BE2C (cell line): ENCODE data around the gene CXCL5.

ENCODE experiments used
- DNase-seq: peaks from one replicate; pipeline ENCODE4 v3.0.0-alpha.2; 2020
- H3K27me3 ChIP-seq: fragments of 250-450 bp; sonication (Bioruptor Pico); 2 replicates; pipeline ENCODE4 v1.5.1; 2020; ENCODE audit warnings: mild to moderate bottlenecking
- H3K36me3 ChIP-seq: fragments of 250-450 bp; sonication (Bioruptor Pico); 2 replicates; pipeline ENCODE4 v1.5.1; 2020; ENCODE audit warnings: mild to moderate bottlenecking
- H3K4me1 ChIP-seq: fragments of 250-450 bp; sonication (Bioruptor Pico); 2 replicates; pipeline ENCODE4 v1.5.1; 2020
- H3K4me3 ChIP-seq: 2 replicates; pipeline ENCODE4 v1.5.1; 2011; ENCODE audit warnings: low read depth, low read length
- H3K9me3 ChIP-seq: fragments of 250-450 bp; sonication (Bioruptor Pico); 2 replicates; pipeline ENCODE4 v1.5.1; 2020
- TF ChIP-seq, protein P1 (sequence below): IDR thresholded peaks from 2 replicates; pipeline ENCODE4 v1.5.1; 2012; ENCODE audit warnings: mild to moderate bottlenecking, low read depth, low read length

Gene CXCL5

DNA sequence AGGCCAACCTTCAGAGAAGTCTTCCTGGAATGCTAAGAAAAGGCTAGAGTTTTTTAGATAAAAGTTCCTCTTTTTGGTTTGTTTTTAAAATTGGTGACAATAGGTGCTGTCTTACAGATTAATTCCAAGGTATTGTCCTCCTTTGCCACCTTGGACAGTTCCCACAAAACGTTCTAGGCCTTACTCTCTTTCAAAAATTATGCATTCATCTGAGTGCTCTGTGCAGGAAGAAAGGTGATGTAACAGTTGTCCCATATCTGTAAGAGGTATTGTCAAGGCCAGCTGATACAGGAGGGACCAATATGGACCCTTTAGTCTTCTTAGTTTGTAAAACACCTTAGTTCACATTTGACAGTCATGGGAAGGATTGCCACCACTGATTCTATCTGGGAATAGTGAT, 15.9 kb upstream of the CXCL5 start:
- Histone ChIP-seq H3K27me3 (no peaks in the 10 kb centered on the region), H3K9me3 (no peaks in the 10 kb centered on the region), H3K36me3 (no peaks in the 10 kb centered on the region), H3K4me1 (no peaks in the 10 kb centered on the region), H3K4me3 (no peak overlapping the region)
- TF ChIP-seq, protein P1, sequence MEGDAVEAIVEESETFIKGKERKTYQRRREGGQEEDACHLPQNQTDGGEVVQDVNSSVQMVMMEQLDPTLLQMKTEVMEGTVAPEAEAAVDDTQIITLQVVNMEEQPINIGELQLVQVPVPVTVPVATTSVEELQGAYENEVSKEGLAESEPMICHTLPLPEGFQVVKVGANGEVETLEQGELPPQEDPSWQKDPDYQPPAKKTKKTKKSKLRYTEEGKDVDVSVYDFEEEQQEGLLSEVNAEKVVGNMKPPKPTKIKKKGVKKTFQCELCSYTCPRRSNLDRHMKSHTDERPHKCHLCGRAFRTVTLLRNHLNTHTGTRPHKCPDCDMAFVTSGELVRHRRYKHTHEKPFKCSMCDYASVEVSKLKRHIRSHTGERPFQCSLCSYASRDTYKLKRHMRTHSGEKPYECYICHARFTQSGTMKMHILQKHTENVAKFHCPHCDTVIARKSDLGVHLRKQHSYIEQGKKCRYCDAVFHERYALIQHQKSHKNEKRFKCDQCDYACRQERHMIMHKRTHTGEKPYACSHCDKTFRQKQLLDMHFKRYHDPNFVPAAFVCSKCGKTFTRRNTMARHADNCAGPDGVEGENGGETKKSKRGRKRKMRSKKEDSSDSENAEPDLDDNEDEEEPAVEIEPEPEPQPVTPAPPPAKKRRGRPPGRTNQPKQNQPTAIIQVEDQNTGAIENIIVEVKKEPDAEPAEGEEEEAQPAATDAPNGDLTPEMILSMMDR, result no peak
- DNase-seq, result no peak

- DNase-seq, result no peak
- H3K36me3 ChIP-seq, result no peaks in the 10 kb centered on the region
- H3K4me3 ChIP-seq, result no peak overlapping the region
- no peaks in the 10 kb centered on the region for H3K9me3 ChIP-seq
- no peaks in the 10 kb centered on the region; the same call in 1 of the 2 replicates for H3K27me3 ChIP-seq
- H3K4me1 ChIP-seq, result no peaks in the 10 kb centered on the region
- TF ChIP-seq, protein P1, result no peak
Measured at GRCh38 chr4:74013264-74013663, 14.8 kb upstream of the CXCL5 start.

- Histone ChIP-seq H3K36me3 (no peaks in the 10 kb centered on the region), H3K27me3 (peaks cover 4% of the 10 kb centered on the region), H3K4me3 (no peak overlapping the region), H3K9me3 (no peaks in the 10 kb centered on the region), H3K4me1 (no peaks in the 10 kb centered on the region)
- DNase-seq, result no peak
- TF ChIP-seq, protein P1, result no peak
Measured at GRCh38 chr4:74012130-74012529, 13.7 kb upstream of the CXCL5 start.

- Histone ChIP-seq H3K4me3 (no peak overlapping the region), H3K36me3 (no peaks in the 10 kb centered on the region), H3K9me3 (no peaks in the 10 kb centered on the region), H3K4me1 (no peaks in the 10 kb centered on the region), H3K27me3 (peaks cover 4% of the 10 kb centered on the region)
- TF ChIP-seq, protein P1, result no peak
- no peak for DNase-seq
Measured at GRCh38 chr4:74009307-74009706, 10.8 kb upstream of the CXCL5 start.

- Histone ChIP-seq H3K9me3 (no peaks in the 10 kb centered on the region), H3K36me3 (no peaks in the 10 kb centered on the region), H3K27me3 (peaks cover 4% of the 10 kb centered on the region), H3K4me3 (no peak overlapping the region), H3K4me1 (no peaks in the 10 kb centered on the region)
- no peak for DNase-seq
- TF ChIP-seq, protein P1, result no peak
Measured at GRCh38 chr4:74006009-74006476, 7.6 kb upstream of the CXCL5 start.

- TF ChIP-seq, protein P1, result no peak
- H3K4me3 ChIP-seq, result no peak overlapping the region
- no peaks in the 10 kb centered on the region for H3K9me3 ChIP-seq
- no peaks in the 10 kb centered on the region for H3K4me1 ChIP-seq
- H3K27me3 ChIP-seq, result peaks cover 4% of the 10 kb centered on the region
- no peaks in the 10 kb centered on the region for H3K36me3 ChIP-seq
- DNase-seq, result no peak
Measured at GRCh38 chr4:74005528-74005927, 7.1 kb upstream of the CXCL5 start.
